ENCODE data around the gene HOXA13.

GRCh38 chr7:27201580-27202017, 1.7 kb upstream of the HOXA13 start:
- TF ChIP-seq CTCF (IDR thresholded peaks at IDR 0.05) (no peak), POLR2A (IDR thresholded peaks at IDR 0.05) (no peak), EP300 (IDR thresholded peaks at IDR 0.05) (no peak)

Measured in upper lobe of left lung (tissue), 4 donors.